ENCODE results near the gene GALNT10.

GALNT10 gene

DNA sequence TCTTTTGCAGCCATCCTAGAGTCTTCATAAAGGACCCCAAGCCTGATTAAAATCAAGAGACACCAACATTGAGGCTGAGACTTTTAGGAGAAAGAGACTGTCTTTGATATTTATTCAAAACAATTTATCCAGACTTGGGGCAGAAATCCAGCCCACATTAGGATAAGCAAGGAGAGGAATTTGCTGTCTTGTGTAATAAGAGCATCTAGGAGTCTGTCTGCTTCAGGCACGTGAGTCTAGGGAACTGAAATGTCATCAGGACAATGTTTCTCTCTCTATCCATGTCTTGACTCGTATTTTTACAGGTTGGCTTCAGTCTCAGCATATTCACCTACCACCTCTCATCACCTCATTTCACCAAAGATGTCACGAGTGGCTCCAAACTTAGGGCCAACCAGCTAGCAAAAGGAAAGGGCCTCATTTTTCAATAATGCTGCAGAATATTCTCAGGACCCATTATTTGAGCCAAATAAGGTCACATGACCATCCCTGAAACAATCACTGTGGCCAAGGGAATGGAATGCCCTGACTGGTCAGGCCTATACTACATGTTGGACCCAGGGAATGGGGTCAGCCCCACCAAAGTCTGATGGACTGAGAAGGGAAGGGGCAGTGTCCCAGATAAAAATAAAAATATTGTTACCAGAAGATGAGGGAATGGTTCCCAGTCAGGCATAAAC lies 184.9 kb downstream of the GALNT10 start:
- TF ChIP-seq, protein P1, sequence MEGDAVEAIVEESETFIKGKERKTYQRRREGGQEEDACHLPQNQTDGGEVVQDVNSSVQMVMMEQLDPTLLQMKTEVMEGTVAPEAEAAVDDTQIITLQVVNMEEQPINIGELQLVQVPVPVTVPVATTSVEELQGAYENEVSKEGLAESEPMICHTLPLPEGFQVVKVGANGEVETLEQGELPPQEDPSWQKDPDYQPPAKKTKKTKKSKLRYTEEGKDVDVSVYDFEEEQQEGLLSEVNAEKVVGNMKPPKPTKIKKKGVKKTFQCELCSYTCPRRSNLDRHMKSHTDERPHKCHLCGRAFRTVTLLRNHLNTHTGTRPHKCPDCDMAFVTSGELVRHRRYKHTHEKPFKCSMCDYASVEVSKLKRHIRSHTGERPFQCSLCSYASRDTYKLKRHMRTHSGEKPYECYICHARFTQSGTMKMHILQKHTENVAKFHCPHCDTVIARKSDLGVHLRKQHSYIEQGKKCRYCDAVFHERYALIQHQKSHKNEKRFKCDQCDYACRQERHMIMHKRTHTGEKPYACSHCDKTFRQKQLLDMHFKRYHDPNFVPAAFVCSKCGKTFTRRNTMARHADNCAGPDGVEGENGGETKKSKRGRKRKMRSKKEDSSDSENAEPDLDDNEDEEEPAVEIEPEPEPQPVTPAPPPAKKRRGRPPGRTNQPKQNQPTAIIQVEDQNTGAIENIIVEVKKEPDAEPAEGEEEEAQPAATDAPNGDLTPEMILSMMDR (IDR thresholded peaks at IDR 0.05; ENCODE audit: insufficient read depth, low read depth, low read length, missing control alignments): no peak
- no peak for DNase-seq (ENCODE audit: low read depth)
- H3K4me3 ChIP-seq (ENCODE audit: low read length): no peak overlapping the region

DNA sequence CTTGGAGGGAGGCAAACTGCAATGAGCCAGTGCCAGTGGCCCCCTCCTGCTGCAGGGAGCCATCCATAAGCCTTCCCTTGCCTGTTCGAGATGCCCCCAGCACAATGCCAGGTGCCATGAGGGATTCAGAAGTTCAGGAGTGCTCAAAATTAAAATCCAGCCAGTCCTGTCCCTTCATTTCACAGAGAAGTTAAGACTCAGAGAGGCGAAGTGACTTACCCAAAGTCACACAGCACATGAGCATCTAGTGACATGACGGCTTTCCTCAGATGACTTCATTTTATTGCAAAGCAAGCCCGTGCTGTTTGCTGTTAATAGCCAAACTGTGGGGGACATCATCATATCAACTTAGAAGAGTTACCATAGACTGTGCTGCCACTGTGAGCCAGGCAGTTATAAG lies 185.9 kb downstream of the GALNT10 start:
- TF ChIP-seq, protein P1 (IDR thresholded peaks at IDR 0.05; ENCODE audit: insufficient read depth, low read depth, low read length, missing control alignments): no peak
- no peak for DNase-seq (ENCODE audit: low read depth)
- no peak overlapping the region for H3K4me3 ChIP-seq (ENCODE audit: low read length)

DNA sequence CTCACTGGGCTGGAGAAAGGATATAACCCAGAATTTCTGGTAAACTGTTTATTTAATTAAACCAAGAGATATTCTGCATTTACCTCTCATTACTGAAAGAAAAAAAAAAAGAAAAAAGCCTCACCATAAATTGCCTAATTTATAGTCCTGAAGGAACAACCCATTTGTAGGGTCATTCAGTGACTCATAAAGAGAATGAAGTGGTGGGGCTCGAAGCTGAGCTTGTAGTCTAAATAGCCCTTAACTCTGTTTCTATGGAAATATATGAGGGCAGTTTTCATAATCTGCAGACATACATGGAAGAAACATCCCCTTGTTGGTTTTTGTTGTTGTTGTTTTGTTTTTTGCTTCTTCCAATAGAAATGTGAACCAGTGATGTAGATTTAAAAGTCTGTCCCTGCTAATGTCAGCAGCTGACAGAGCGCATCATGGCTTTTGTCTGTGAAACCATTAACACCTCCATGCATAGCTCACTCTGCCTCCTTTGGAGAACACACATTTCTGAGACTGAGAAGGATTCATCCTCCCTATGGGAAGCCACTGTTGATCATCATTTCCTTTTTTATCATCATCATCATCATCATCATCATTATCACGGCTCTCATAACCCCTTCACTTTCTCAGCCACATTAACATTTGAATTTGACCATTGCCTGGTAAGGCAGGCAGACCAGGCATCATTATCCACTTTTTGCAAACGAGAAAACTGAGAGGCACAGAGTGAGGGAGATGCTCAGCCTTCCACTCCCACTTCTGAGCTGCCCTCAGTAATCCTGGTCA lies 187.4 kb downstream of the GALNT10 start:
- TF ChIP-seq, protein P1 (IDR thresholded peaks at IDR 0.05; ENCODE audit: insufficient read depth, low read depth, low read length, missing control alignments): no peak
- H3K4me3 ChIP-seq (ENCODE audit: low read length): no peak overlapping the region
- DNase-seq (ENCODE audit: low read depth): no peak

DNA sequence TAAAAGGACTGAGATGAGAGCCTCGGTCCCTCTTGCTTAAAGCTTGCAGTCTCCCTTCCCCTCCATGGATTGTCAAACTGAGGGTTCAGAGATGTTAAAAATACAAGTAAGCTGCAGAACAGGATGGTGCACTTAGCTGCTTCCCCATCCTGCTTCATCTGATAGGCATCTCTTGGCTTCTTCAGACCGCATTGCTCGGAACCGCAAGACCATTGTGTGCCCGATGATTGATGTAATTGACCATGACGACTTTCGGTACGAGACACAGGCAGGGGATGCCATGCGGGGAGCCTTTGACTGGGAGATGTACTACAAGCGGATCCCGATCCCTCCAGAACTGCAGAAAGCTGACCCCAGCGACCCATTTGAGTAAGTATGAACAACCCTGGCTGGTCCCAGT lies 189.7 kb downstream of the GALNT10 start:
- peak; percentile 30 for DNase-seq (ENCODE audit: low read depth)
- no peak overlapping the region for H3K4me3 ChIP-seq (ENCODE audit: low read length)
- TF ChIP-seq, protein P1 (IDR thresholded peaks at IDR 0.05; ENCODE audit: insufficient read depth, low read depth, low read length, missing control alignments): no peak

DNA sequence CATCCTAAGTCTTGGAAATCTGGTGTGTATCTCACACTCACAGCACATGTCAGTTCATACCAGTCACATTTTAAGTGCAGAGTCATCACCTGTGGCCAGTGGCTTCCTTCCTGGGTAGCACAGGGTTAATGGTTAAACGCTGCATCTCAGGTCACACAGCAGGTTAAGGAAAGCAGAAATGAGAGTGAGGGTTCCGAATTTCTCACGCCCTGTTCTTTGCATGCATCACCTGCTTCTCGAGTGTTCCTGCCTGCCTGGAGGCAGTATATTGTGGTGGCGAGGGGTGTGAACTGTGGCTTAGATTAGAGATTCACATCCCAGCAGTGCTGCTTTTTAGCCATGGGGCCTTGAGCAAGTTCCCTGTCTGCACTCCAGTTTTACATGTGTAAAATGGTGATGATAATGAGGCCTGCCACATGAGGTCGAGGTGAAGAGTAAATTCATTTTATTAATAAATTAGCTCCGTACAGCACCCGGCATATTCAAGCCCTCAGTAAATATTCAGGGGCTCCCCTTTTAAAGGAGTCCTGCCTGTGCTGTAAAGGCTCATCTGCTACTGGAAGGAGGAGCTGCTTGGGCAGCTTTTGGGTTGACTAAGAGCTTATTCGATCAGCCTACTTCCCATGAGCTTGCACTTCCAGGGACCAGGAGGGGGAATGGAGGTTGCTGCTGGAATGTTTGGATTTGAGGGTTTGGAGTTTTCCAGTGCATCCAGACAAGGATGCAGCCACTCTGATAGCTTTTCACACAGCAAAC lies 194.1 kb downstream of the GALNT10 start:
- no peak overlapping the region for H3K4me3 ChIP-seq (ENCODE audit: low read length)
- TF ChIP-seq, protein P1 (IDR thresholded peaks at IDR 0.05; ENCODE audit: insufficient read depth, low read depth, low read length, missing control alignments): no peak
- DNase-seq (ENCODE audit: low read depth): no peak

DNA sequence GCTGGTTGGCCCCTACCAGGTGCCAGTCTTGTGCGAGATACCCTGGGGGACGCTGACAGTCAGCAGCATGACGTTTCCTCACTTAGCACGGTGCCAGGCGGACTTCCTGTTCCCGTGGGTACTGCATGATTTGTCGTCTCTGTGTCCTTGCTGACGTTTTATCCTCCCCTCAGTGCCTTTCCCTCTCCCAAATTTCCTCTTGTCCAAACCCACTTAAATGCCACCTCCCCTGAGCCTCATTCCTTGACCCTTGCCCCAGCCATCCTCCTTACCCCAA lies 194.6 kb downstream of the GALNT10 start:
- no peak overlapping the region for H3K4me3 ChIP-seq (ENCODE audit: low read length)
- no peak for DNase-seq (ENCODE audit: low read depth)
- TF ChIP-seq, protein P1 (IDR thresholded peaks at IDR 0.05; ENCODE audit: insufficient read depth, low read depth, low read length, missing control alignments): no peak
